H9 (cell line): Measurements from ENCODE around the gene SAXO1. TPM values are rescaled to one million over a fixed set of nuclear protein-coding genes. Genes with fewer than 3 reads are reported as not detected.

ENCODE experiments used
- DNase-seq: peaks from one replicate; pipeline ENCODE4 v3.0.0-alpha.2; 2017
- H2AFZ ChIP-seq: one replicate; pipeline ENCODE4 v1.6.1; 2013; ENCODE audit warnings: mild to moderate bottlenecking, low read length, control low read depth, moderate library complexity
- H2AK5ac ChIP-seq: 2 replicates; pipeline ENCODE4 v1.6.1; 2013; ENCODE audit warnings: low read length, control low read depth, mixed read lengths; ENCODE audit not compliant: insufficient read length
- H2BK120ac ChIP-seq: one replicate; pipeline ENCODE4 v1.6.1; 2013; ENCODE audit warnings: low read depth, mild to moderate bottlenecking, low read length, control low read depth, inconsistent platforms; ENCODE audit not compliant: poor library complexity, severe bottlenecking
- H2BK12ac ChIP-seq: 2 replicates; pipeline ENCODE4 v1.6.1; 2013; ENCODE audit warnings: low read length, control low read depth, mixed read lengths, low read depth; ENCODE audit not compliant: insufficient read length
- H2BK15ac ChIP-seq: 2 replicates; pipeline ENCODE4 v1.6.1; 2013; ENCODE audit warnings: low read depth, low read length, control low read depth
- H2BK20ac ChIP-seq: one replicate; pipeline ENCODE4 v1.6.1; 2013; ENCODE audit warnings: low read depth, mild to moderate bottlenecking, low read length, control low read depth, inconsistent platforms; ENCODE audit not compliant: poor library complexity, severe bottlenecking
- H2BK5ac ChIP-seq: 2 replicates; pipeline ENCODE4 v1.6.1; 2013; ENCODE audit warnings: low read length, control low read depth, mixed read lengths; ENCODE audit not compliant: insufficient read length
- H3K14ac ChIP-seq: 2 replicates; pipeline ENCODE4 v1.6.1; 2013; ENCODE audit warnings: low read length, control low read depth; ENCODE audit not compliant: insufficient read depth
- H3K18ac ChIP-seq: 2 replicates; pipeline ENCODE4 v1.6.1; 2013; ENCODE audit warnings: low read depth, mild to moderate bottlenecking, mixed read lengths, low read length, control low read depth; ENCODE audit not compliant: insufficient read length
- H3K23ac ChIP-seq: 2 replicates; pipeline ENCODE4 v1.6.1; 2013; ENCODE audit warnings: low read length, control low read depth, mixed read lengths, low read depth; ENCODE audit not compliant: insufficient read length
- H3K23me2 ChIP-seq: 2 replicates; pipeline ENCODE4 v1.6.1; 2013; ENCODE audit warnings: low read depth, mild to moderate bottlenecking, mixed read lengths, low read length, control low read depth; ENCODE audit not compliant: insufficient read length, poor library complexity, severe bottlenecking
- H3K27ac ChIP-seq: 2 replicates; pipeline ENCODE4 v1.5.1; 2013; ENCODE audit warnings: low read length, control low read depth, mixed read lengths, low read depth; ENCODE audit not compliant: insufficient read length
- H3K27me3 ChIP-seq: 2 replicates; pipeline ENCODE4 v1.6.1; 2013; ENCODE audit warnings: low read length, control low read depth, inconsistent platforms; ENCODE audit not compliant: insufficient read depth
- H3K4ac ChIP-seq: 2 replicates; pipeline ENCODE4 v1.6.1; 2013; ENCODE audit warnings: low read depth, mild to moderate bottlenecking, control low read depth, inconsistent platforms, low read length, moderate library complexity
- H3K4me1 ChIP-seq: 2 replicates; pipeline ENCODE4 v1.6.1; 2013; ENCODE audit warnings: low read length, control low read depth, inconsistent platforms; ENCODE audit not compliant: insufficient read depth
- H3K4me2 ChIP-seq: 2 replicates; pipeline ENCODE4 v1.6.1; 2013; ENCODE audit warnings: low read length, control low read depth, mixed read lengths; ENCODE audit not compliant: insufficient read length, insufficient read depth
- H3K56ac ChIP-seq: 2 replicates; pipeline ENCODE4 v1.6.1; 2013; ENCODE audit warnings: low read depth, mild to moderate bottlenecking, mixed read lengths, low read length, control low read depth; ENCODE audit not compliant: insufficient read length
- H3K79me1 ChIP-seq: 2 replicates; pipeline ENCODE4 v1.6.1; 2013; ENCODE audit warnings: low read depth, mild to moderate bottlenecking, moderate library complexity, low read length, control low read depth, inconsistent platforms; ENCODE audit not compliant: insufficient read depth, poor library complexity, severe bottlenecking
- H3K79me2 ChIP-seq: 2 replicates; pipeline ENCODE4 v1.6.1; 2013; ENCODE audit warnings: low read length, control low read depth, inconsistent platforms; ENCODE audit not compliant: insufficient read depth
- H3K9ac ChIP-seq: 2 replicates; pipeline ENCODE4 v1.6.1; 2013; ENCODE audit warnings: low read length, control low read depth, mixed read lengths; ENCODE audit not compliant: insufficient read length; ENCODE audit errors: extremely low read depth
- H3K9me3 ChIP-seq: one replicate; pipeline ENCODE4 v1.6.1; 2013; ENCODE audit warnings: low read depth, low read length, inconsistent platforms; ENCODE audit not compliant: control insufficient read depth
- H3T11ph ChIP-seq: one replicate; pipeline ENCODE4 v1.6.1; 2013; ENCODE audit warnings: mild to moderate bottlenecking, low read length, control low read depth, inconsistent platforms
- H4K20me1 ChIP-seq: one replicate; pipeline ENCODE4 v1.6.1; 2013; ENCODE audit not compliant: control insufficient read depth, insufficient read length, insufficient read depth
- H4K5ac ChIP-seq: 2 replicates; pipeline ENCODE4 v1.6.1; 2013; ENCODE audit warnings: low read depth, mild to moderate bottlenecking, mixed read lengths, low read length, control low read depth; ENCODE audit not compliant: insufficient read length
- H4K8ac ChIP-seq: replicated peaks from 2 replicates; pipeline ENCODE4 v1.6.1; 2013; ENCODE audit warnings: low read length, control low read depth, mixed read lengths, low read depth; ENCODE audit not compliant: insufficient read length
- H4K91ac ChIP-seq: 2 replicates; pipeline ENCODE4 v1.6.1; 2013; ENCODE audit warnings: low read depth, mild to moderate bottlenecking, moderate library complexity, mixed read lengths, low read length, control low read depth; ENCODE audit not compliant: insufficient read length
- H3K27ac Mint-ChIP-seq, 3 experiments: 2 replicates in 2 of 3; 3 replicates in 1 of 3; pipeline ENCODE4 v1.8.0; 2020 to 2021; ENCODE audit warnings: mixed read lengths in 3 of 3, mild to moderate bottlenecking in 1 of 3, moderate library complexity in 1 of 3
- H3K27me3 Mint-ChIP-seq: 2 replicates; pipeline ENCODE4 v1.8.0; 2021; ENCODE audit warnings: low read depth, mild to moderate bottlenecking, moderate library complexity, mixed read lengths
- H3K36me3 Mint-ChIP-seq, 3 experiments: 2 replicates in 2 of 3; 3 replicates in 1 of 3; pipeline ENCODE4 v1.8.0; 2020 to 2021; ENCODE audit warnings: low read depth in 3 of 3, mixed read lengths in 3 of 3; ENCODE audit not compliant: insufficient read depth in 1 of 3
- H3K4me1 Mint-ChIP-seq, 2 experiments: 2 replicates each; pipeline ENCODE4 v1.8.0; 2020; ENCODE audit warnings: mixed read lengths in 2 of 2
- H3K4me3 Mint-ChIP-seq, 2 experiments: 2 replicates in 1 of 2; 3 replicates in 1 of 2; pipeline ENCODE4 v1.8.0; 2020 to 2021; ENCODE audit warnings: mild to moderate bottlenecking in 2 of 2, mixed read lengths in 2 of 2, moderate library complexity in 1 of 2
- H3K9me3 Mint-ChIP-seq, 2 experiments: 2 replicates in 1 of 2; 3 replicates in 1 of 2; pipeline ENCODE4 v1.8.0; 2020; ENCODE audit warnings: mild to moderate bottlenecking in 2 of 2, mixed read lengths in 2 of 2, moderate library complexity in 1 of 2
- WGBS: extraction: QIAGEN DNeasy Blood & Tissue Kit; methylation state at CpG from one replicate; pipeline ENCODE4 v1.1.7; 2013; ENCODE audit warnings: missing lambda C conversion rate, low lambda C conversion rate, mixed read lengths; ENCODE audit not compliant: insufficient read length; ENCODE audit errors: extremely low coverage; 5-methylcytosine and 5-hydroxymethylcytosine counted together
- total RNA-seq: library from RNA; stranded (reverse); gene quantifications from 2 replicates; pipeline ENCODE4 v1.2.1, GENCODE V29; 2021
- TF ChIP-seq, protein P1 (sequence below): fragments of 200-600 bp; sonication (generic); conservative IDR thresholded peaks from 3 replicates; pipeline ENCODE4 v1.8.0; 2021; ENCODE audit warnings: antibody characterized with exemption, mild to moderate bottlenecking

The SAXO1 gene
- total RNA-seq, 1 experiment from 2014 or later = 0.09 TPM

DNA sequence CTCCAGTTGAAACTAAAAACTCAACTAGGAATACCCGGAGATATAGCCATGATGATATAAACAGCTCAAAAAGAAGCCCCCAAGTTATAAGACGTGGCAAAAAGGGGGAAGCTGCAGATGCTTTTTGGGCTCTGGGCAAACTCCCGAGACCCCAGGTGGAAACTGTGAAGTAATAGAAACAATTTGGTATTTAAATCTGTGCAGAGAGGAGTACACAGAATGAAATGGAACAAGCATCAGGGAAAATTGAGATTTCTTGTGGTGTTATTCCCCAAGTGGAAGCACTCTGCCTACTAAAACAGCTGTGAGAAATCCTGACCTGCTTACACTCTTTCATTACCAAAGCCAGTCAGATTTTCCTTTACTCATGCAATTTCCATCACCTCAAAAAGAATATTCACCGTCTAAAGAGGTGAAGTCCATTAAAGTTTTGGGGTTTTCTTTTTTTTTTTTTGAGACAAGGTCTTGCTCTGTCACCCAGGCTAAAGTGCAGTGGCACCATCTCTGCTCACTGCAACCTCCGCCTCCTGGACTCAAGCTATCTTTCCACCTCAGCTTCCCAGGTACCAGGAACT, 23.5 kb downstream of the SAXO1 start:
- Histone ChIP-seq H3K4me2 (no peak overlapping the region), H2BK20ac (no peak overlapping the region), H3K27ac (no peak overlapping the region), H3K14ac (no peak overlapping the region), H2BK15ac (no peak overlapping the region), H3T11ph (no peak overlapping the region), H2BK5ac (no peak overlapping the region), H4K5ac (no peak overlapping the region), H4K91ac (no peak overlapping the region), H4K20me1 (no peaks in the 10 kb centered on the region), H3K79me2 (no peaks in the 10 kb centered on the region), H3K4me1 (no peaks in the 10 kb centered on the region), H3K9me3 (no peaks in the 10 kb centered on the region), H4K8ac (no peak overlapping the region), H3K18ac (no peak overlapping the region), H2BK12ac (no peak overlapping the region), H2AFZ (no peak overlapping the region), H2BK120ac (no peak overlapping the region), H3K23me2 (no peaks in the 10 kb centered on the region), H3K4ac (no peak overlapping the region), H3K56ac (no peak overlapping the region), H2AK5ac (no peak overlapping the region), H3K79me1 (no peaks in the 10 kb centered on the region), H3K9ac (no peak overlapping the region), H3K23ac (no peak overlapping the region), H3K27me3 (no peaks in the 10 kb centered on the region)
- WGBS = no CpG with 5 or more reads among the region's 5 CpGs
- TF ChIP-seq, protein P1, sequence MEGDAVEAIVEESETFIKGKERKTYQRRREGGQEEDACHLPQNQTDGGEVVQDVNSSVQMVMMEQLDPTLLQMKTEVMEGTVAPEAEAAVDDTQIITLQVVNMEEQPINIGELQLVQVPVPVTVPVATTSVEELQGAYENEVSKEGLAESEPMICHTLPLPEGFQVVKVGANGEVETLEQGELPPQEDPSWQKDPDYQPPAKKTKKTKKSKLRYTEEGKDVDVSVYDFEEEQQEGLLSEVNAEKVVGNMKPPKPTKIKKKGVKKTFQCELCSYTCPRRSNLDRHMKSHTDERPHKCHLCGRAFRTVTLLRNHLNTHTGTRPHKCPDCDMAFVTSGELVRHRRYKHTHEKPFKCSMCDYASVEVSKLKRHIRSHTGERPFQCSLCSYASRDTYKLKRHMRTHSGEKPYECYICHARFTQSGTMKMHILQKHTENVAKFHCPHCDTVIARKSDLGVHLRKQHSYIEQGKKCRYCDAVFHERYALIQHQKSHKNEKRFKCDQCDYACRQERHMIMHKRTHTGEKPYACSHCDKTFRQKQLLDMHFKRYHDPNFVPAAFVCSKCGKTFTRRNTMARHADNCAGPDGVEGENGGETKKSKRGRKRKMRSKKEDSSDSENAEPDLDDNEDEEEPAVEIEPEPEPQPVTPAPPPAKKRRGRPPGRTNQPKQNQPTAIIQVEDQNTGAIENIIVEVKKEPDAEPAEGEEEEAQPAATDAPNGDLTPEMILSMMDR = no peak
- Mint-ChIP-seq H3K36me3 (no peaks in the 10 kb centered on the region), H3K27ac (no peak overlapping the region), H3K4me1 (peaks cover 3 to 5% of the 10 kb centered on the region in 2 experiments; a peak in 2 of 4 replicates), H3K27me3 (no peaks in the 10 kb centered on the region), H3K4me3 (no peak overlapping the region), H3K9me3 (peaks cover under 1% of the 10 kb centered on the region in 2 experiments; a peak in 1 of 5 replicates)
- DNase-seq = no peak
